Right renal cortex interstitium (tissue), 3 donors: ENCODE data around the gene ZNF80. TPM values are rescaled to one million over a fixed set of nuclear protein-coding genes. Genes with fewer than 3 reads are reported as not detected.

Experiments
- DNase-seq, 3 donors: peaks; one replicate each; pipeline ENCODE4 v3.0.0-alpha.2; 2013; ENCODE audit warnings: low read depth in 3 of 3, low spot score in 2 of 3
- polyA plus RNA-seq, 3 donors: library from polyadenylated mRNA; unstranded; fragments of 120-200 nt; gene quantifications; one replicate each; pipeline ENCODE4 v1.2.1, GENCODE V29; 2013; ENCODE audit not compliant: insufficient read length in 3 of 3

The ZNF80 gene
- polyA plus RNA-seq, 3 donors = 0.06 TPM; not detected in 2

GRCh38 chr3:114221165-114221880 is 16.1 kb downstream of the ZNF80 start:
- no peak for DNase-seq

- no peak for DNase-seq
These were observed 17.6 kb downstream of the ZNF80 start for GRCh38 chr3:114219741-114220140.

DNA sequence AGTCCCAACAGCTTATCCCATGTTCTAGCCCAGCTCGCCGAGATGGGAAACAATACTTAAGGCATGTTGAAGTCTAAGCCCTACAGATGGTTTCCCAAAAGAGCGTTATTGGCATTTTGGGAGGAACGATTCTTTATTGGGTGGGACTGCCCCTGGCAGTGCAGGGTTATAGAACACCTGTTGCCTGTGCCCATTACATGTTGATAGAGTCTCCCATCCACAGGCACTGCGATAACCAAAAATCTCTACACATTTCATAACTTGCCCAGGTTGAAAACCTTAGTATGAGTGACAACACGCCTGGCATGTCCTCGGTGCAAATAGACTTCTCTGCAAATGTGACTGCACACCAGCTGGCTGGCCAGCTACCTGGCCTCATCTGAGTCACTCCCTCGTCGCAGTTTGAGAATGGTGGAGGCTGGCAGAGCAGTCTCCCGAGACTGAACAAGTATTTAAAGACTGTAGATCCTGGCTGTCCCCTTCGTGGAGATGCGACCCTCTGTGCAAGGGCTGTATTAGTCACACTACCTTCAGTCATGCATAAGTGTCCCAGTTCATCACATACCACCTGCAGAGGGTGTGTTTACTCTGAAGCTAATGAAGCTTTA is 18.7 kb downstream of the ZNF80 start:
- no peak for DNase-seq

DNA sequence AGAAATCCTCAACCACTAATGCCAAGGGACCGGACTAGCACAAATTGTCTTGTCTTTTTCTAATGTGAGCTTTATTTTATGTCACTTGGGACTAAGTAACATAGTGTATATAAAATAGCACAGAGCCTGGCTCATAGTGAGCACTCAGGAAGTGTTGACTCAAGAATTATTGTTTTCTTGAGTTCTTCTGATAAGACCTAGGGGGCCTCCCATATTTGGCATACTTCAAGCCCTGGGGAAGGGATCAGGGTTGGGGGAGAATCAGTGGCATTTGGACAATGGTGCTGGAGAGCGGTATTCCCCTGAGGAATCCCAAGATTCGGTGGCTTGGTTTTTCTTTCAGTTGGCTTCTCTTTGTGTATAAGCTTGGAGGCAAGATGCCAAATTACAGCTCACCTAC is 19.4 kb downstream of the ZNF80 start:
- DNase-seq = no peak

DNA sequence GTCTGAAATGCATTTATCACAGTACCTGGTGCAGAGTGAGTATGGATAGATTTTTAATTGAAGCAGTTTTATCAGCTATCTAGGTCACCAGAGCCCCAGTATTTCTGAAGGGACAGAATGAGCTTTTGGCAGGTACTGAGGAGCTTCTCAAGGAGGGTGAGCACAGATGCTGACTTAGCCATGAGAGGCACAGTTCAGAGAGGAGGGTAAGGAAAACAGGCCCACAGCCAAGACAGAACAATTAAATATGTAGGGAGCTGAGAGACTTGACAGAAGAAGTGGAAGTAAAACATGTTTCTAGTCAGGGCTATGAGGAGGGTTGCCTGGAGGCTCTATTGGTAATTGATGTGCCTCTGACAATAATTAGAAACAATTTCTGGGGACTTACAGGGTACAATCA is 20.1 kb downstream of the ZNF80 start:
- no peak for DNase-seq

GRCh38 chr3:114216186-114216970 is 21.0 kb downstream of the ZNF80 start:
- DNase-seq = no peak

GRCh38 chr3:114214542-114215341 is 22.6 kb downstream of the ZNF80 start:
- no peak for DNase-seq

DNA sequence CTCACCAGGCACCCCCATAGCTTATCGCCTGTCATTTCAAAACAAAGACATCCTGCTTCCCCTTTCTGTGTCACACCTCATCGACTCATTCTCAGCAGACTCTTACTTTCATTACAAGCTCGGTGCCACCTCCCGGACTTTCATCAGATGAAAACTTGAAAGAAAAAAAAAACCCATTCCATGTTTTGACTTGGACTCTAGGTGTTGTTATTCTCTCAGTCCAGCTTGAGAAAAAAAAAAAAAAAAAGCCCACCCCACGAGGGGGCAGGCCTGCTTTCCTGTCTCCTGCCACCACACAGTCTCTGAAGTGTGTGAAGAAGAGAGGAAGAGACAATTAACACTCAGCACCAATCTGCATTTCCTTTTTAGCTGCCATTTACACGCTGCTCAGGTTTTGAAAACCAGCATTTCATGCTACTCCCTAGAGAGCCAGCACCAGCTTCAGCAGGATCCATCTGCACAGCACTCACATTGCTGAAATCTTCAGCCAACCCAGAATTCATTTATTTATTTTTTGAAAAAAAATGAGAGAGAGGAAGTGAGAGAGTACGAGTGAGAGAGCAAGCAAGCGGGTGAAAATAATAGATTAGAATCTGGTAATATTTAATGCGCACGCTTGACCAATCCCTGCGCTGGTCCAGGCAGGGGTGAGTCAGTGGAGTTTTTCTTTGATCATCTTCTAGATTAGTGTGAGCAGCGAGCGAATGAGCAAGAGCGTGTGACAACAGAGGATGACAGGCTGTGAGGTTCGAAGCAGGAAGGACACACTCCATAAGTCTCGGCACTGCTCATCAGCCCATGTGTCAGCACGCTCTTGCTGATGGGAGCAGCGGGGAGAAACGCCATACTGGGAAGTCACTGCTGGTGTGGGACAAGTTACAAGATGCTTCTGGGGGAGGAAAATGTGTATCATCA is 23.5 kb downstream of the ZNF80 start:
- DNase-seq = no peak

DNA sequence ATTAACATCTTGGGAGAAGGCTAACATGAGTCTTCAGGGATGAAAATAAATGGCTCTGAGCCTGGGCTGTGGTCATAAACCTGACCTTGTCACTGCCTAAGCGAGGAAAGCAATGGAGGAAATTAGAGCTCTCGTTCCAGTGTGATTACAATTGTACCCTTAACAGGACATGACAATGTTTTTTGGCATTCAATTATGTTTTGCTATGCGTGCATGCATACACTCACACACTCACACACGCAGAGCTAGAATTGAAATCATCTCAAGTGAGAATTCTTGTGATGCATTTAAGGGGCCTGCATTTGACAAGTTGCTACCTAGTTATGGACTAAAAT is 24.1 kb downstream of the ZNF80 start:
- no peak for DNase-seq

- DNase-seq = no peak
These were observed 24.7 kb downstream of the ZNF80 start for GRCh38 chr3:114212646-114213045.

DNA sequence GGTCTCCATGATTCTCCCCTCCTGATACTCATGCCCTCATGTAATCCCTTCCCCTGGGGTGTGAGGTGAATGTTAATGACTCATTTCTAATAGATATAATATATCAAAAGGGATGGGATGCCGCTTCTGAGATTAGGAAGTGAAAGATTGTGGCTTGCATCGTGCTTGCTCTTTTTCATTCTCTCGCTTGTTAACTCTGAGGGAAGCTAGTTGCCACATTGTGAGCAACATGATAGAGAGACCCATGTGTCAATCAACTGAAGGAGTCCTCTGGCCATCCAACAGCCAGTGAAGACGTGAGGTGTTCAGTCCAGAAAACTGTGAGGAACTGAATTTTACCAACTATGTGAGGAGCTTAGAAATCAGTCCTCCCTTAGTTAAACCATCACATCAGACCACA is 29.6 kb downstream of the ZNF80 start:
- no peak for DNase-seq

DNA sequence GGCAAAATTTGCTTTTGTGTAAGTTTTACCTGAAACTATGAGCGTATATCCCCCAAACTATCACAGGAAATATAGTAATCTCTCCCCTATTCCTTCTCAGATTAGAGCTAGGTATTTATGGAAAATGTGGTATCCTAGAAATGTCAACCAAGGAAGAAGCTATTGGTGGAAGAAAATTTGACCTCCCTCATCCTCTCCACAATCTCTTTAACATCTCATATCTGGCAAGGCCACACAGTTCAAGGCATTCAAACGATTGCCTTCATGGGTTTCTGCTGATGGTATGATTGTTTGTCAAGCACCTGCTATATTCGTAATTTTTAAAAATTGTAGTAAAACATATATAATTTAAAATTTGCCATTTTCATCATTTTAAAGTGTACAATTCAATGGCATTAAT is 31.0 kb downstream of the ZNF80 start:
- no peak for DNase-seq

DNA sequence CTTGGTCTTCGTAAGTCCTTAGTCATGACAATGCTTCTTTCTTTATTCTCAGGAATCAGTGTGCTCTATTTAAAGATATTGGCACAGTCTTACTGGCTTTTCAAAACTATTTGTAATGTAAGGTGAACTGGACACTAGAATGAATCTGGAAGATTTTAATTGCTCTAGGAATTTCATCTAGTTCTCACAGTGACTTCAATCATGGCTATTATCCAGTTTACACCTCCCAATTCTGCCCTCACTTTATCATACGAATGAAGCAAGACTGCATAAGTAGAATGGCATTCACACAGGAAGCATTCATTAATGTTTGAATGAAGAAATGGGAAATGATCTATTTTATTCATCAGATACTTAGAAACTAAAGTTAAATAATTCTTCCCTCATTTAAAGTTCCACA is 31.8 kb downstream of the ZNF80 start:
- DNase-seq = no peak

DNA sequence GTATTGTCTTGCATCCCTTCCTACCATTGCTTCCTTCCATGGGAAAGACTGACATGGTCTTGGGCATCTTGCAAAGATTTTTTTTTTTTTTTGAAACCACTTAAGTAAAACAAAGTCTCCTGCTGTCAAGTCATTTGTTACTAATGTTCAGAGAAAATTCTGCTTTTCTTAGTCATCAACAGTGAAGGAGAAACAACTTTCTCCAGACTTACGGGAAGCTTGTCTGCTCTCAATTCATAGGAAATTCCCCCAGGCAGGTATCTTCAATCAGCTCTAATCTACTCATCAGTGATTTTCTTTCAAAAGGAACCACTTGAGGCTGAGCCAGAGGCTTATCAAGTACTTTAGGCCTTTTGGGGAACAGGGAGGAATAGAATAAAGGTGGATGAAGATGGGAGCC is 42.6 kb downstream of the ZNF80 start:
- no peak for DNase-seq

DNA sequence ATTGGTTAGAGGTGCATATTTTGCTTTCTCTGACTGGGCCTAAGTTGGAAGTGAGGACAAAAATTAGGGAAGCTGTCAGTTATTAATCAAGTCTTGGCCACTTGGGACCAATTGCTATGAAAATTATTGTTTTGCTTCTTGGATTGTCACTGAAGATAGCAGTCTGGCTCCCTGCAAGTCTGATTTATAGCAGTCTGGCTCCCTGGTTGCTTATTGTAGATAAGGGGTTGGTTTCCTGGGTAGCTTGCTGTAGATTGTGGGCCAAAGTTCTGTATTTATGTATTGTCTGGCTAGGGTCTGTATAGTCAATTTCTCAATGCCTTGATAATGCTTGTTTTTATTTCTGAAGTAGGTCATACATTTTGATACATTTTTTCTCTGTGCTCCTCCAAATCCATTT is 45.2 kb downstream of the ZNF80 start:
- no peak for DNase-seq

DNA sequence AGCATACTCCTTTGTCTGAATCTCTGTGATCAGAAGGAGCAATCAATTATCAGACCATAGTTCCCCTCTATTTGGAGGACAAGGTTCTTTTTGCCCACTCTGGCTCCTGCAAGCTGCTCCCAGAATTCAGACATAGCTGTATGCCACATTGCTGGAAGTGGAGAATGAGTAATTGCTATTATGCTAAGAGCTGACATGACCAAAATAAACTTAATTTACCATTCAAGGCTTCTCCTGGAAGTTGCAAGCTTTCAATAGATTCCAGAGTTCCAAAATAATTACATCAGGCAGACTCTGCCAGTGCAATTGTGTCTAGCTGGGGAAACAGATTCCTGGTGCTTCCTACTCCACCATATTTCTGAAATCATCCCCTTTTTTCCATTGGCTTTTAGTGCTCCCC is 50.9 kb downstream of the ZNF80 start:
- DNase-seq = no peak
